Spleen (tissue), 11 donors: ENCODE measurements around the gene SAMD14. TPM values are rescaled to one million over a fixed set of nuclear protein-coding genes. Genes with fewer than 3 reads are reported as not detected.

ENCODE experiments used
- DNase-seq: peaks from one replicate; pipeline ENCODE4 v3.0.0-alpha.2; 2020
- H3K27ac ChIP-seq, 8 donors: fragments of 200-600 bp; sonication (generic) in 7 of 8; 1 replicate in 4 of 8; 2 replicates in 4 of 8; pipeline versions ENCODE4 v1.5.0 to v1.8.0; 2016 to 2021; ENCODE audit warnings: inconsistent platforms in 4 of 8, mild to moderate bottlenecking in 4 of 8, moderate library complexity in 1 of 8
- H3K27me3 ChIP-seq, 7 donors: fragments of 200-600 bp; sonication (generic) in 6 of 7; replicated peaks in 1 of 7; 1 replicate in 4 of 7; 2 replicates in 3 of 7; pipeline versions ENCODE4 v1.5.0 to v1.8.0; 2016 to 2021; ENCODE audit warnings: inconsistent platforms in 3 of 7, mild to moderate bottlenecking in 1 of 7
- H3K36me3 ChIP-seq, 6 donors: fragments of 200-600 bp; sonication (generic) in 5 of 6; 1 replicate in 4 of 6; 2 replicates in 2 of 6; pipeline versions ENCODE4 v1.5.0 to v1.8.0; 2016 to 2021; ENCODE audit warnings: inconsistent platforms in 2 of 6
- H3K4me1 ChIP-seq, 6 donors: fragments of 200-600 bp; sonication (generic) in 5 of 6; 1 replicate in 3 of 6; 2 replicates in 3 of 6; pipeline versions ENCODE4 v1.5.0 to v1.8.0; 2016 to 2021; ENCODE audit warnings: inconsistent platforms in 3 of 6
- H3K4me3 ChIP-seq, 8 donors: fragments of 200-600 bp; sonication (generic) in 7 of 8; 1 replicate in 4 of 8; 2 replicates in 4 of 8; pipeline versions ENCODE4 v1.5.0 to v1.8.0; 2016 to 2021; ENCODE audit warnings: inconsistent platforms in 4 of 8, mild to moderate bottlenecking in 4 of 8, moderate library complexity in 2 of 8
- H3K9me3 ChIP-seq, 8 donors: fragments of 200-600 bp; sonication (generic) in 7 of 8; 1 replicate in 4 of 8; 2 replicates in 4 of 8; pipeline versions ENCODE4 v1.5.0 to v1.8.0; 2016 to 2021; ENCODE audit warnings: inconsistent platforms in 4 of 8
- POLR2A ChIP-seq, 3 donors: fragments of 450-650 bp; IDR thresholded peaks; one replicate each; pipeline ENCODE4 v1.5.1; 2017; ENCODE audit warnings: antibody characterized with exemption in 3 of 3, mild to moderate bottlenecking in 1 of 3
- POLR2AphosphoS5 ChIP-seq, 3 donors: sonication (generic); formaldehyde crosslinking; IDR thresholded peaks; one replicate each; pipeline ENCODE4 v1.5.1; 2017; ENCODE audit warnings: antibody characterized with exemption in 3 of 3
- WGBS, 5 donors: extraction: QIAGEN DNeasy Blood & Tissue Kit in 3 of 5; methylation state at CpG; one replicate each; pipeline versions ENCODE4 v1.1.5 to v1.1.7; 2013 to 2018; 5-methylcytosine and 5-hydroxymethylcytosine counted together
- intact Hi-C: fragments of 100-400 bp; cut with DNase I; formaldehyde crosslinking; loops from one replicate; pipeline ENCODE4 v1.15.0; 2023; ENCODE audit warnings: low total_unique reads
- polyA plus RNA-seq, 3 donors: library from polyadenylated mRNA; stranded (reverse); fragments of 200-250 nt; gene quantifications; one replicate each; pipeline ENCODE4 v1.2.1, GENCODE V29; 2013
- total RNA-seq, 7 donors: library from RNA; depleted of rRNA in 3 of 7; stranded (reverse); fragments of >200 nt in 3 of 7; fragmentation: NEBNext Ultra II Directional in 4 of 7; extraction: Animal tissue kit (Norgen Biotek cat#: 25700) in 4 of 7; gene quantifications; one replicate each; pipeline versions ENCODE4 v1.1.0 to v1.2.1, GENCODE V29; 2016 to 2021
- TF ChIP-seq, protein P1 (sequence below), 11 experiments: fragments of 200-600 bp in 7 of 11; fragments of 450-650 bp in 4 of 11; sonication (generic) in 4 of 11; IDR thresholded peaks in 8 of 11; conservative IDR thresholded peaks in 3 of 11; 1 replicate in 7 of 11; 2 replicates in 4 of 11; pipeline versions ENCODE4 v1.4.0 to v1.8.0; 2016 to 2021; ENCODE audit warnings: antibody characterized with exemption in 11 of 11, inconsistent platforms in 4 of 11, mild to moderate bottlenecking in 1 of 11
- donor health status: healthy with polysubstance abuse.
- donor health status: DM: no; HTN: no; CAD: no; lungs with moderate emphysema.
- donor health status: DM: no; HTN: no; CAD: no.
- donor health status: Bipolar disorder and iron deficiency.
- donor health status: healthy.
- donor health status: DM: no; HTN: no; CAD: no.
- donor health status: DM: yes; HTN: yes; CAD: no.

Gene SAMD14
- total and polyA plus RNA-seq, 10 donors: 1.1 to 7.5 (median 2.1) TPM

DNA sequence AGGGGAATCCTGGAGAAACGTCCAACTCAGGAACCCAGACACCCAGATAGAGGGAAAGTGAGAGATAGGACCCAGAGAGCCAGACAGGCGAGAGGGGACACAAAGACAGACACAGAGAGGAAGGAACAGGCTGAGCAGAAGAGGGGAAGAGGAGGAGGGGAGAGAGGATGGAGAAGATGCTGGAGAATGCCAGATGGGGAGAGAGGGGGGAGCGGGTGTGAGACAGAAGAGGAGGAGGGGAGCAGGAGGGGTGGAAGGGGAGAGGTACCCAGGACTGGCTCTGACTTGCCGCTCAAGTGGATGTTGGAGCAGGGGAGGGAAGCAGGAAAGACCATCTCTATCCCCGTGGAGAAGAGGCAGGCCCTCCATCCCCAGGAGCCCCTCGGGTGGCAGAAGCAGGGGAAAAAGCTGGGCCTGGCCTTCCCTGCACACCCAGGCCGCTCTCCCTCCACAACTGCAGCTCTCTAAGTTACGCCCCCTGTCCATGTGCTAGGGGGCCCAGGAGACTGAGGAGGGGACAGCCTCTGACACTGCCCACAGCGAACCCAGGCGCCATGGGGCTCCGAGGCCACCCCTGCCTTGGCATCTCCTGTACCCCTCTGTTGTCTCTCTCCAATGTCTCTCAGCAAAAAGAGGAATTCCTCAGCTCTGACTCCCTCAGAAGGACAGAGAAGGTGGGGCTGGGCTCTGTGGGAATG, 15.7 kb upstream of the SAMD14 start:
- H3K27me3 ChIP-seq: no peaks in the 10 kb centered on the region
- peaks cover 0 to 61% (median 44%) of the 10 kb centered on the region in 6 donors for H3K36me3 ChIP-seq
- H3K4me1 ChIP-seq: peaks cover 56 to 93% (median 80%) of the 10 kb centered on the region in 6 donors
- no peak for DNase-seq
- TF ChIP-seq, protein P1, sequence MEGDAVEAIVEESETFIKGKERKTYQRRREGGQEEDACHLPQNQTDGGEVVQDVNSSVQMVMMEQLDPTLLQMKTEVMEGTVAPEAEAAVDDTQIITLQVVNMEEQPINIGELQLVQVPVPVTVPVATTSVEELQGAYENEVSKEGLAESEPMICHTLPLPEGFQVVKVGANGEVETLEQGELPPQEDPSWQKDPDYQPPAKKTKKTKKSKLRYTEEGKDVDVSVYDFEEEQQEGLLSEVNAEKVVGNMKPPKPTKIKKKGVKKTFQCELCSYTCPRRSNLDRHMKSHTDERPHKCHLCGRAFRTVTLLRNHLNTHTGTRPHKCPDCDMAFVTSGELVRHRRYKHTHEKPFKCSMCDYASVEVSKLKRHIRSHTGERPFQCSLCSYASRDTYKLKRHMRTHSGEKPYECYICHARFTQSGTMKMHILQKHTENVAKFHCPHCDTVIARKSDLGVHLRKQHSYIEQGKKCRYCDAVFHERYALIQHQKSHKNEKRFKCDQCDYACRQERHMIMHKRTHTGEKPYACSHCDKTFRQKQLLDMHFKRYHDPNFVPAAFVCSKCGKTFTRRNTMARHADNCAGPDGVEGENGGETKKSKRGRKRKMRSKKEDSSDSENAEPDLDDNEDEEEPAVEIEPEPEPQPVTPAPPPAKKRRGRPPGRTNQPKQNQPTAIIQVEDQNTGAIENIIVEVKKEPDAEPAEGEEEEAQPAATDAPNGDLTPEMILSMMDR (IDR thresholded peaks at IDR 0.05 in 8 of 11, conservative IDR thresholded peaks at IDR 0.05 in 3 of 11): no peak
- no peak for TF ChIP-seq POLR2AphosphoS5 (IDR thresholded peaks at IDR 0.05)
- no peak for TF ChIP-seq POLR2A (IDR thresholded peaks at IDR 0.05)
- 58 to 74% (median 63%) methylated on average over 11 of the region's 11 CpGs for WGBS, 5 donors
- intact Hi-C loops: no loop called here
- peak overlapping the region in 6 of 8 donors; percentile 32 to 99 (median 97) for H3K27ac ChIP-seq
- H3K4me3 ChIP-seq: peak overlapping the region in 4 of 8 donors; percentile 88 to 98 (median 94)
- H3K9me3 ChIP-seq: no peaks in the 10 kb centered on the region

DNA sequence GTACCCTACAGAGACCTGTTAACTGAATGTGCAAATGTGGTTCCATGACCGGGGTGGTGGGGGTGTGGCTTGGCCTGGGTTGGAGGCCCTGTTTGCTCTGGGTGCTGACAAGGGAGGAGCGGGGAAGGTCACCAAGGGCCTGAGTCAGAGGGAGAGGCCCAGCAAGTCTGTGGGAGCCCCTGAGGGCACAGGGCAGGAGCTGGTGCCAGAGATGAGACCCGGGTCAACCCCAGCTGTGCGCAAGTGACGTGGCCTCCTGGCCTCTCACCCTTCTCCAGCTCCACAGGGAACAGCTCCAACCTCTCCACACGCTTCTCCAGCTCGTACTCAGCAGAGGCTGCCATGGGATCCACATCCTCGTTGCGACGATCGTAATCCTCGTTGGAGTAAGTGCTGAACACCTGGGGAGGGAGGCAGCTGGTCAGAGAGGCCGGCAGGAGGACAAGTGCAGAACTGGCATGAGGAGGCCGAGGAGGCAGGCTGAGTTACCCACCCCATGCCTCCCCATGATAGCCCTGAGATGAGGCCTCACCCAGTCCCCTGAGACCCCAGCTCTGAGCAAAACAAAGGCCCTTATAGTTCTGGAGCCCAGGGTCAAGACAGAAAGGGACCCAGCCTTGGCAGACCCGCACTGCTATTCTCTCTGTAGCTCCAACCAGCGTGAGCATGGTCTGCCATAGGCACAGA, 15.0 kb upstream of the SAMD14 start:
- Histone ChIP-seq H3K4me3 (peak overlapping the region in 1 of 8 donors; percentile 94), H3K27me3 (no peaks in the 10 kb centered on the region), H3K36me3 (peaks cover 0 to 68% (median 51%) of the 10 kb centered on the region in 6 donors), H3K27ac (peak overlapping the region in 6 of 8 donors; percentile 32 to 99 (median 97)), H3K9me3 (no peaks in the 10 kb centered on the region), H3K4me1 (peaks cover 63 to 100% (median 87%) of the 10 kb centered on the region in 6 donors)
- intact Hi-C loops: no loop called here
- WGBS, 5 donors: 80 to 84% (median 82%) methylated on average over 13 to 16 of the region's 16 CpGs
- no peak for DNase-seq
- TF ChIP-seq POLR2A (IDR thresholded peaks at IDR 0.05) (no peak), POLR2AphosphoS5 (IDR thresholded peaks at IDR 0.05) (peak in 2 of 3 donors; percentile 13 to 55)

DNA sequence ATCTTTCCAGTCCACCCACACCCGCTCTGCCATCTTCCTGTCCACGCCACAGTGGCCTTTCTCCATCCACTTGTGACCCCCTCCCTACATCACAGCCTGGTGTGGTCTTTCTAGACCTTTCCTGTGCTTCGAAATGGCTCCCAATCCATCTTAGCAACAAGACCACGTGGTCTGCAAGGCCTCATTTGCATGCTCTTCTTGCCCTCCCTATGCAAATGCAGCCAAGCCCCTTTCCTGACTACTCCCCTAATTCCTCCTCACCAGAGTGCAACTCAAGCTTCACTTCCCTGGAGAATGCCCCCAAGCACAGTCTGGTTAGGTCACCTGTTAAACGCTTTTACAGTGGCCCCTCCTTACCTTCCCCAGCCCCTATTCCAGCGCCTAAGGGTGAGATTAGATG, 14.4 kb upstream of the SAMD14 start:
- intact Hi-C loops: no loop called here
- TF ChIP-seq, protein P1 (IDR thresholded peaks at IDR 0.05 in 8 of 11, conservative IDR thresholded peaks at IDR 0.05 in 3 of 11): no peak
- TF ChIP-seq POLR2A (IDR thresholded peaks at IDR 0.05) (no peak), POLR2AphosphoS5 (IDR thresholded peaks at IDR 0.05) (peak in 1 of 3 donors; percentile 3)
- no peaks in the 10 kb centered on the region for H3K9me3 ChIP-seq
- peak overlapping the region in 1 of 8 donors; percentile 94 for H3K4me3 ChIP-seq
- H3K36me3 ChIP-seq: peaks cover 0 to 74% (median 55%) of the 10 kb centered on the region in 6 donors
- 67 to 83% (median 73%) methylated on average over 6 of the region's 6 CpGs for WGBS, 5 donors
- no peaks in the 10 kb centered on the region for H3K27me3 ChIP-seq
- H3K27ac ChIP-seq: peak overlapping the region in 4 of 8 donors; percentile 97 to 99 (median 98)
- H3K4me1 ChIP-seq: peaks cover 64 to 100% (median 93%) of the 10 kb centered on the region in 6 donors
- no peak for DNase-seq

DNA sequence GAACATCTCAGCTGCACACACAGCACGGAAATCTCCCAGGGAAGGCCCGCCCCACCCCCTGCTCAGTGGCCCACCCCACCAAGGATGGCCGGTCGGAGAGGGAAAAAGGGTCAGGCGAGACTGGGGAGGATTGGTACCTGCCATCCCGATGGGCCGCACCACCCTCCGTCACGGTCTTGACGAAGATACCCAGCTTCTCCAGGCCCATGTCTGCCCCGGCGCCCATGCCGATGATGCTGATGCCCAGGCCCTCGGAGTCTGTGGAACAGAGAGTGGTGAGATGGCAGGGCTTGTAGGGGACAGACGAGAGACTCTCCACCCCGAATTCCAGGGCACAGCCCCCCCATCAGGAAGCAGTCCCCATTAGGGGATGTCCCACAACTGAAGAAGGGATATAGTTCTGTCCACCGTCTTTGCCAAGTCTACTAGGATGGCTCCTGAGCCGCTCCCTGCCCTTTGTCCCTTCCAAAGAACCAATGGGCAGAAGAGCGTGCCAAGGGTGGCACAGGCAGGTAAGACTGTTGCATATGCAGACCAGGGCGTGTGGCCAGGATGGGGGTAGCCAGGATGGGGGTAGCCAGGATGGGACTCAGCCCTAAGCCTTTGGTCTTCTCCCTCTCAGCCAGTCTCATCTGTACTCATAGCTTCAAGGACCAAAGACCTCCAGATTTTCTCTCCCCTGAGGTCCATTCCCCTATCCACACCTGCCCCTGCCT, 13.7 kb upstream of the SAMD14 start:
- Histone ChIP-seq H3K27me3 (no peaks in the 10 kb centered on the region), H3K4me1 (peaks cover 64 to 100% (median 95%) of the 10 kb centered on the region in 6 donors), H3K9me3 (no peaks in the 10 kb centered on the region), H3K4me3 (no peak overlapping the region), H3K36me3 (peaks cover 0 to 82% (median 63%) of the 10 kb centered on the region in 6 donors), H3K27ac (peak overlapping the region in 2 of 8 donors; percentile 98 to 99)
- TF ChIP-seq POLR2AphosphoS5 (IDR thresholded peaks at IDR 0.05): peak in 1 of 3 donors; percentile 49
- TF ChIP-seq, protein P1 (IDR thresholded peaks at IDR 0.05 in 8 of 11, conservative IDR thresholded peaks at IDR 0.05 in 3 of 11): no peak
- WGBS, 5 donors: 87 to 95% (median 93%) methylated on average over 12 to 20 of the region's 20 CpGs
- no peak for DNase-seq
- intact Hi-C loops: no loop called here
